ENCODE data around the gene VRK3.

The VRK3 gene

DNA sequence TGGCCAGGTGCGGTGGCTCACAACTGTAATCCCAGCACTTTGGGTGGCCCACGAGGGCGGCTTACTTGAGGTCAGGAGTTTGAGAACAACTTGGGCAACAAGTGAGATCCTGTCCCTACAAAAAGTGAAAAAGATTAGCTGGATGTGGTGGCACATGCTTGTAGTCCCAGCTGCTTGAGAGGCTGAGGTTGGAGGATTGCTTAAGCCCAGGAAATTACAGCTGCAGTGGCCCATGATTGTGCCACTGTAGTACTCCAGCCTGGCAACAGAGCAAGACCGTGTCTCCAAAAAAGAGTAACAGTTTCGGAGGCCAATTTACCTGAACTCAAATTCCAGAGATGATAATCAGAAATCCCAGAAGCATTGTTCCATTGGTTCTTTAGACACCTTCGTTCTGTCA, 5.1 kb upstream of the VRK3 start:
- DNase-seq (ENCODE audit: low read depth), result no peak

GRCh38 chr19:50026550-50026906, 1.4 kb upstream of the VRK3 start:
- no peak for DNase-seq (ENCODE audit: low read depth)

GRCh38 chr19:50025794-50026549, 800 bp upstream of the VRK3 start, which contains the start of gene ZNF473:
TSS of gene ZNF473 (plus strand) at chr19:50026005. CDS start at chr19:50031083, 5,078 bp downstream.
- DNase-seq (ENCODE audit: low read depth), result peak; percentile 88

DNA sequence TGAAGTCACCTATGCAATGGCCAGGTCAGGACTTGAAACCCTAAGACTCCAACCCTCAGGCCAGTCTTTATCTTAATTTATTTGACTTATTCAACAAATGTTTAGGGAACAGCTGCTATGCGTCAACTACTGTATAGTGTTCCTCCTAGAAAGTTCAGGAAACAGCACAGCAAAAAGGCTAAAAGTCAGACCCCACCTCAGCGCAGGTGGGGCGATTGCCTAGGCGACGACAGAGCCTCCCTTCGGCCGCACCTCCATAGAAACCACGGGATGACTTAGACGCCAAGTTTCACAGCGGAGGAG, 502 bp downstream of the VRK3 start:
- DNase-seq (ENCODE audit: low read depth), result no peak

GRCh38 chr19:50022823-50023222, 2.3 kb downstream of the VRK3 start:
- no peak for DNase-seq (ENCODE audit: low read depth)

- DNase-seq (ENCODE audit: low read depth), result no peak
Measured at GRCh38 chr19:50020481-50020880, 4.7 kb downstream of the VRK3 start.

GRCh38 chr19:50016225-50016807, 8.9 kb downstream of the VRK3 start:
- no peak for DNase-seq (ENCODE audit: low read depth)

GRCh38 chr19:50008532-50008931, 16.6 kb downstream of the VRK3 start:
- DNase-seq (ENCODE audit: low read depth), result no peak

- no peak for DNase-seq (ENCODE audit: low read depth)
Measured at GRCh38 chr19:50007947-50008346, 17.2 kb downstream of the VRK3 start.

GRCh38 chr19:50007170-50007569, 18.0 kb downstream of the VRK3 start:
- no peak for DNase-seq (ENCODE audit: low read depth)

DNA sequence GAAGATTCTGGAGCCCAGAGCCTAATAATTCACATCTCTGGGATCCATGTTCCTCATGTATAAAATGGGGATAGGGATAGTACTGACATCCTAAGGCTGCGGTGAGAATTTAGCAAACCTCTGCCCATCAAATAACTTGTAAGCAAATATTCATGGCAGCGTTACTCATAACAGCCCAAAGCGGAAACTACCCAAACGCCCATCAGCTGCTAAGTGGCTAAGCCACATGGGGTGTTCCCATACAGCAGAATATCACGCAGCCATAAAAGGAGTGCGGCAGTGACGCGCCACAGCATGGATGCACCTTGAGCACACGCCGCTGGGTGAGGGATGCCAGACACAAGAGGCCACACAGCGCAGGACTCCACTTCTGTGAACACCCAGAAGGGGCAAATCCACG, 19.7 kb downstream of the VRK3 start:
- DNase-seq (ENCODE audit: low read depth), result no peak

- no peak for DNase-seq (ENCODE audit: low read depth)
Measured at GRCh38 chr19:50003810-50004419, 21.3 kb downstream of the VRK3 start.

- no peak for DNase-seq (ENCODE audit: low read depth)
Measured at GRCh38 chr19:50003254-50003788, 21.9 kb downstream of the VRK3 start.

DNA sequence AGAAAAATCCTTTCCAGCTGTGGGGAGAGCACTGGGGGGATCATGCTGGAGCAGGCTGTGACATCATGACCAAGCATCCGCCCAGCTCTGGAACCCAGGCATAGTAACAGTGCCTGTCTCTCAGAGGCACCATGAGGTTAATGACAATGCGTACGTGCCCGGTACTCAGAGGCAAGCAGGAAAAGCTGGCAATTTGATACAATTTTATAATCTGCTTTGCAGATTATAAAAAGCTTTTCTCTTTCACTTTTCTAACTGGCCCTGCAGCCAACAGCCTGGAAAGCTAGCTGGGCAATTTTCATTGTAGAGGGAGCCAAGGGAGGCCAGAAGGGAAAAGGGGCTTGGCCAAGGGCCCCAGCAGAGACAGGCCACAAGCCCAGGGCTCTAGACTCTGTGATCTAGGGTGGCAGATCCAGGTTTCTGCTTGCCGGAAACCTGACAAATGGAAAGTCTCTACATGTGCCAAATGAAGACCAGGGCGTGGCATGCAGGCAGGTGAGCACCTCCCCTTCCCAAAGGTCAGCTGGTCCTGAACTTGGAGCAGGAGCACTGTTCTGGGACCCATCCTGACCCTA, 22.7 kb downstream of the VRK3 start:
- no peak for DNase-seq (ENCODE audit: low read depth)

- DNase-seq (ENCODE audit: low read depth), result no peak
Measured at GRCh38 chr19:50001775-50002174, 23.4 kb downstream of the VRK3 start.

DNA sequence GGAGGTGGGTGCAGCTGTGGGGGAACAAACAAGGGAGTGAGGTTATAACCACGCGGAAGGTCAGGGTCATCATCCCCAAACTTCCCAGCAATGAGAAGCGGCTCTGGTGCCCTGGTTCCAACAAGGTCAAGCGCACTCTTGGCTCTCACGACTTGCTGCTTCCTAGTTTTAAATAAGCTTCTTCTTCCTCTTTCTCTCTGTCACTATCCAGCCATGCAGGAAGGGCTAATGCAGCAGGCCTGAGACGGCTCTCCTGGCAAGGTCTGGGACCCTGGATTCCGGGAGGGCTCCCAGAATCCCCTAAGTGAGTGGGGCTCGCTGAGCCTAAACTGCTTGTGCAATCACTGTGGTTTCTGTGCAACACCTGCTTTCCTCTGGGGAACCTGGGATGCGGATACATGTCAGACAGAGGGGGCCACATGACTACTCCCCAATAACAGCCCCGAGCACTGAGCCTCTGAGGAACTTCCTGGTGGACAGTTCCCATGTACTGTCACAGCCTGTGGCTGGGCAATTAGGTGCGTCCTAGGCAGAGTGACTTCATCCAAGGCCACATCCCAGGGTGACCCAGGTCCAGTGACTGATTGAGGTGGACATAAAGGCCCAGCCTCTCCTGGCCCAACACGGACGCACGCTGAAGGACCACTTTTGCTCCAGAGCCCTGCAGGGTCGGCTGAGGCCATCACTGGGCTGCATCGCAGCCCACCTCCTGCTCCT, 24.2 kb downstream of the VRK3 start:
- DNase-seq (ENCODE audit: low read depth), result no peak

DNA sequence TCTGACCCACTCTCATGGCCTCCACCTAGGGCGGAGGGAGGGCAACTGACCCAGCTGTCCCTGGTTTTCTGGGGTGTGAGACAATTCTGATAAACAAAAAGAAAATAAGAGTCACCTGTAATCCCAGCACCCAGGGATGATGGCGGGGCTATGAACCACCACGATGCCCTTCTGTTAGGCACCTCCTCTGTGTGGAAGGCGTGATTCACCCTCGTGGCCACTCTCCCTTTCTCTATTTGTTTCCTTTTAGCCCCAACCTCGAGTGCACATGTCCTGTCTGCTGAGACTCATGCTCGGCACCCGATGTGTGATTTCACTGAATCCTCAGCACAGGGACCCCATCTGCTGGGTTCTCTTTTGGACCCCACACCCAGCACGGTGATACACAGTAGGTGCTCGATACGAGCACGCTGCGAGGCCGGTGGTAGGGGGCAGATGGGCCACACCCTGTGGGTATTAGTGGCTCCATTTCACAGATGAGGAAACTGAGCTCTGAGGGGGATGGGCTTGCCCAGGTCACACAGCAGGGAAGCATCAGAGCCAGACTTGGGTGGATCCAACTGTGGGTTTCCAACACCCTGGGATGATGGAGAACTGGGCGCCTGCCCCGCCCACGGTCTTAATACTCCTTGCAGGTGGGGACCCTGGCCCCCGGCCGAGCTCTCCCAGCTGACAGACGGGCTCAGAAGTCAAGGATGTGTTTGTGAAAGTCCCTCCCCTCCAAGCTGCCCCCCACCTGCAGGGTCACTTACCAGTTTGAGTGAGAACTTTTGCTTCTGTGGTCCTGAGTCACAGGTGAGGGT, 24.9 kb downstream of the VRK3 start:
- DNase-seq (ENCODE audit: low read depth), result no peak

DNA sequence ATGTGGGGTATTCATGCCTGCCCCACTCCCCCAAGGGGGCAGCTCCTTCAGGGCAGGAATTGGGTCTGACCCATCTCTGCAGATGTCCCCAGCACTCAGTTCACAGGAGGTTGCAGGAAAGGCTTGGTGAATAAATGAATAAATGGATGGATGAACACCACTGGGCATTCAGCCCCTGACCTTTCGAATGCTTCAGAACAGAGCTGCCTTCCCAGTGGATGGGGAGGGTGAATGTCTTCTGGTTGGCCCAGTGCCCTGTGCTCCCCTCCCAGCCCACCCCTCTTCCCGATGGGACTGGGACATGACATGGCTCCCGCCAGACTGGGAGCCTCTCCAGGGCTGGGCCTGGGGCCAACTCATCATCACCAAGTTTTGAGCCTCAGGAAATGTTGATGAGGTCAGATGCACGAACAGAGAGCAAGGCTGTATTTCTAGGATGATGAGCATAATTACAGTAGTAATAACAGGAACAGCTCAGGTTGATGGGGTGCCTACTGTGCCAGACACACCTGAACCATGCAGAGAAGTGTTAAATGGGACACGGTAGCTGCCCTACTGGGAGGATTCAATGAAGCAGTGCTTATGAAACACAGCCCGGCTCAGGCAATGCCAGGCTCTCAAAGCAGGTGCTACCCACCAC, 25.7 kb downstream of the VRK3 start:
- DNase-seq (ENCODE audit: low read depth), result no peak

GRCh38 chr19:49997709-49998108, 27.5 kb downstream of the VRK3 start:
- no peak for DNase-seq (ENCODE audit: low read depth)

- no peak for DNase-seq (ENCODE audit: low read depth)
Measured at GRCh38 chr19:49988433-49988832, 36.7 kb downstream of the VRK3 start.

DNA sequence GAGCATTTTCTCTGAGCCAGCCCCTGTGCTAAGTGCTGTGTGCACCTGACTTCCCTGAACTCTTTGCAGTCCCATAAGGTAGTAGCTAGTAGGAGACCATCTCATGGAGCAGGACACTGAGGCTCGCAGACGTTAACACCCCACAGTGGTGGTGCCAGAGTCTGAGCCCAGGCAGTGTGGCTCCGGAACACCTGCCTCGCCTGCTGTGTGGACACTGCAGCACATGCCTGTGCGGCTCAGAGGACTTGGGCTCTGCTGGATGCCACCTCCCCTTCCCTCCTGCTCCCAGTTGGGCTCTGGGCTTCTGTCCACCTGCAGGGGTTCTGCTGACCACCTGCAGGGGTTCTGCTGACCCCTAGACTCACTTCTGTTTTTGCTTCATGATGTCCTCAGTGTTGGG, 37.2 kb downstream of the VRK3 start:
- no peak for DNase-seq (ENCODE audit: low read depth)

Data from stimulated activated CD4-positive, alpha-beta T cell treated with anti-CD3 and anti-CD28 coated beads, Interleukin-2, amount 100 ng/mL, for 4 hours (primary cell).